Vagina (tissue), 2 donors: Measurements from ENCODE around the gene DNASE1L1. TPM values are rescaled to one million over a fixed set of nuclear protein-coding genes. Genes with fewer than 3 reads are reported as not detected.

Source experiments
- DNase-seq, 2 donors: peaks; one replicate each; pipeline ENCODE4 v3.0.0-alpha.2; 2017; ENCODE audit errors: extremely low spot score in 2 of 2
- H3K27ac ChIP-seq: fragments of 200-600 bp; sonication (generic); one replicate; pipeline ENCODE4 v1.5.1; 2019
- H3K27me3 ChIP-seq: fragments of 200-600 bp; sonication (generic); one replicate; pipeline ENCODE4 v1.5.1; 2019
- H3K36me3 ChIP-seq, 2 donors: fragments of 200-600 bp; sonication (generic); one replicate each; pipeline ENCODE4 v1.5.1; 2017 to 2019
- H3K4me1 ChIP-seq: fragments of 200-600 bp; sonication (generic); one replicate; pipeline ENCODE4 v1.5.1; 2019
- H3K4me3 ChIP-seq, 2 donors: fragments of 200-600 bp; sonication (generic); 1 replicate in 1 of 2; 2 replicates in 1 of 2; pipeline ENCODE4 v1.5.1; 2016 to 2019
- H3K9me3 ChIP-seq: fragments of 200-600 bp; sonication (generic); one replicate; pipeline ENCODE4 v1.5.1; 2019
- POLR2A ChIP-seq, 2 donors: fragments of 450-650 bp; IDR thresholded peaks; one replicate each; pipeline ENCODE4 v1.6.1; 2017; ENCODE audit warnings: antibody characterized with exemption in 2 of 2, mild to moderate bottlenecking in 2 of 2, moderate library complexity in 2 of 2
- POLR2AphosphoS5 ChIP-seq, 2 donors: sonication (generic); formaldehyde crosslinking; IDR thresholded peaks; one replicate each; pipeline ENCODE4 v1.9.0; 2017; ENCODE audit warnings: antibody characterized with exemption in 2 of 2, mild to moderate bottlenecking in 2 of 2, low read depth in 1 of 2; ENCODE audit not compliant: insufficient read depth in 1 of 2
- intact Hi-C: fragments of 100-400 bp; cut with DNase I; formaldehyde crosslinking; loops from one replicate; pipeline ENCODE4 v1.15.1; 2023
- total RNA-seq: library from RNA; depleted of rRNA; stranded (reverse); fragments of >200 nt; gene quantifications from one replicate; pipeline ENCODE4 v1.2.3, GENCODE V29; 2016
- TF ChIP-seq, protein P1 (sequence below), 3 experiments: fragments of 450-650 bp in 2 of 3; fragments of 200-600 bp in 1 of 3; sonication (generic) in 1 of 3; IDR thresholded peaks; one replicate each; pipeline ENCODE4 v1.5.1; 2017 to 2019; ENCODE audit warnings: antibody characterized with exemption in 3 of 3, mild to moderate bottlenecking in 2 of 3, moderate library complexity in 2 of 3

The DNASE1L1 gene
- total RNA-seq, 1 donor from 2014 or later: 52.1 TPM

DNA sequence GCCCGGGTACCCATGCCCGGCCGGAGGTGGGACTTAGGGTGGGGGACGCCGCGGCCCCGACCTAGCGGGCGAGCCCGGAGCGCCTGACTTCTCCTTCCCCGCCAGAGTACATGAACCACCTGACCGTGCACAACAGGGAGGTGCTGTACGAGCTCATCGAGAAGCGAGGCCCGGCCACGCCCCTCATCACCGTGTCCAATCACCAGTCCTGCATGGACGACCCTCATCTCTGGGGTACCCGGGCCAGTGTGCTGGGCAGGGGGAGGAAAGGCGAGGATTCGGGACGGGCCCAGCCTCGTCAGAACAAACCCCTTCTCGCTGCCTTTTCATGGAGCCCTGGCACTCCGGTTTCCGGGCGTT lies 2.9 kb upstream of the DNASE1L1 start:
- H3K4me3 ChIP-seq: peak overlapping the region; percentile 54 to 59
- H3K4me1 ChIP-seq: peaks cover 10% of the 10 kb centered on the region
- H3K27ac ChIP-seq: peak overlapping the region; percentile 85
- peak in 1 of 2 donors; percentile 48 for TF ChIP-seq POLR2A (IDR thresholded peaks at IDR 0.05)
- TF ChIP-seq, protein P1, sequence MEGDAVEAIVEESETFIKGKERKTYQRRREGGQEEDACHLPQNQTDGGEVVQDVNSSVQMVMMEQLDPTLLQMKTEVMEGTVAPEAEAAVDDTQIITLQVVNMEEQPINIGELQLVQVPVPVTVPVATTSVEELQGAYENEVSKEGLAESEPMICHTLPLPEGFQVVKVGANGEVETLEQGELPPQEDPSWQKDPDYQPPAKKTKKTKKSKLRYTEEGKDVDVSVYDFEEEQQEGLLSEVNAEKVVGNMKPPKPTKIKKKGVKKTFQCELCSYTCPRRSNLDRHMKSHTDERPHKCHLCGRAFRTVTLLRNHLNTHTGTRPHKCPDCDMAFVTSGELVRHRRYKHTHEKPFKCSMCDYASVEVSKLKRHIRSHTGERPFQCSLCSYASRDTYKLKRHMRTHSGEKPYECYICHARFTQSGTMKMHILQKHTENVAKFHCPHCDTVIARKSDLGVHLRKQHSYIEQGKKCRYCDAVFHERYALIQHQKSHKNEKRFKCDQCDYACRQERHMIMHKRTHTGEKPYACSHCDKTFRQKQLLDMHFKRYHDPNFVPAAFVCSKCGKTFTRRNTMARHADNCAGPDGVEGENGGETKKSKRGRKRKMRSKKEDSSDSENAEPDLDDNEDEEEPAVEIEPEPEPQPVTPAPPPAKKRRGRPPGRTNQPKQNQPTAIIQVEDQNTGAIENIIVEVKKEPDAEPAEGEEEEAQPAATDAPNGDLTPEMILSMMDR (IDR thresholded peaks at IDR 0.05): no peak
- TF ChIP-seq POLR2AphosphoS5 (IDR thresholded peaks at IDR 0.05; ENCODE audit: insufficient read depth in 1 of 2, low read depth in 1 of 2): peak in 1 of 2 donors; percentile 74
- intact Hi-C loops: loop anchor here (5.0 kb wide), 1 partner anchor 120 kb away; no protein-coding TSS in a partner anchor
- no peaks in the 10 kb centered on the region for H3K36me3 ChIP-seq
- peak in 1 of 2 donors; percentile 90 for DNase-seq
- no peaks in the 10 kb centered on the region for H3K9me3 ChIP-seq
- no peaks in the 10 kb centered on the region for H3K27me3 ChIP-seq

DNA sequence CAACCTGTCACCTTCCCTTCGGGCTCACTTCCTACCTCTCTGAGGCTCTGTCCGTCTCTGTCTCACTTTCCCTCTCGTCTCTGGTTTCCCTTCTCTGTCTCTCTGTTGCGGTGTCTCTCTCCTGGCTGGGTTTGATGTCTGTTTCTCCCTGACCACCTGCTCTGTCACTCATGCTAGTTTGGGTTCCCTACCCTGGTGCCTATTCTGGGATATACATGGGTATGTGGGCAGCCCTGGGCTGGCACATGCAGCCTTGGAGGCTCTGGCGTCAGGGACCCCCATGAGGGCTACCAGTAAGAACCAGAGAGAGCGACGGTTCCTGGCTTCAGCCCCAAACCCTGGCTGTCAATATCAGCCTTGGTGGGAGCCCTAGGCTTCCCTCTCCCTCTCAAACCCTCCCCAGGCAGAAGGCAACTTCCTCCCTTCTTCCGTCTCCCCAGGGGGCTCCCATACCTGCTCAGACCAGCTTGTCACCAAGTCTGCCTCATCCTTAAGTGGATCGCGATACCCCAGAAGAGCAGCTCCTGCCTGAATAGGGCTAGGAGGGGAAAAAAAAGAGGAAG lies 314 bp downstream of the DNASE1L1 start:
- Histone ChIP-seq H3K9me3 (no peaks in the 10 kb centered on the region), H3K27ac (peak overlapping the region; percentile 57), H3K36me3 (no peaks in the 10 kb centered on the region), H3K4me3 (peak overlapping the region; percentile 19 to 33), H3K4me1 (peaks cover 10% of the 10 kb centered on the region), H3K27me3 (no peaks in the 10 kb centered on the region)
- TF ChIP-seq POLR2A (IDR thresholded peaks at IDR 0.05) (no peak), POLR2AphosphoS5 (IDR thresholded peaks at IDR 0.05; ENCODE audit: insufficient read depth in 1 of 2, low read depth in 1 of 2) (no peak)
- TF ChIP-seq, protein P1 (IDR thresholded peaks at IDR 0.05): no peak
- DNase-seq: peak in 1 of 2 donors; percentile 84
- intact Hi-C loops: no loop called here

DNA sequence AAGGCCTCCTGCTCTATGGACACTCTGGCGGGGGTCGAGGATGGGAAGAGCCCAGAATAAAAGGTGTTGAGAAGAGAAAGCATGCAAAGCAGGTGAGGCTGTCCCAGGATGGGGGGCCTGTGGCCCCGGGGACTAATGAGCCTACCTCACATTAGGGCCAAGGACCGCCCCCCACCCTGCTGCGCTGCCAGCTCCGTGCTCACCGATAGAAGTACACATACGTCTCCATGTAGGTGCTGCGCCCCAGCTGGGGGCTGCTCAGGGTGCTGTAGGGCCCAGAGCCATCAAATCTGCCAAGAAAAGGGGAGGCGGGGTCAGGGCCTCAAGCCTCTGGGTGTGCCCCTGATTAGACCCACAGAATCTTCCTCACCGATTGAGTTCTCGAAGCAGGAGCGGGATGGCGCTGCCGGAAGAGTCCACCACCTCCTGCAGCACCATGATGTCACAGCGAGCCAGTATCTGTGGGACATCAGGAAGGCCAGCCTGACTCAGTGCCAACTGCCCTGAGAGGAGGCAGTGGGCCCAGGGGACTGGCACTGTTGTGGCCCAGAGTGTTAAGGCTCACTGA lies 4.3 kb downstream of the DNASE1L1 start:
- H3K4me1 ChIP-seq: peaks cover 14% of the 10 kb centered on the region
- H3K9me3 ChIP-seq: no peaks in the 10 kb centered on the region
- H3K36me3 ChIP-seq: peaks cover 0 to 13% of the 10 kb centered on the region in 2 donors
- no peak overlapping the region for H3K27ac ChIP-seq
- no peak overlapping the region for H3K4me3 ChIP-seq
- no peak for DNase-seq
- no peak for TF ChIP-seq POLR2A (IDR thresholded peaks at IDR 0.05)
- TF ChIP-seq, protein P1 (IDR thresholded peaks at IDR 0.05): no peak
- TF ChIP-seq POLR2AphosphoS5 (IDR thresholded peaks at IDR 0.05; ENCODE audit: insufficient read depth in 1 of 2, low read depth in 1 of 2): no peak
- intact Hi-C loops: no loop called here
- no peaks in the 10 kb centered on the region for H3K27me3 ChIP-seq

DNA sequence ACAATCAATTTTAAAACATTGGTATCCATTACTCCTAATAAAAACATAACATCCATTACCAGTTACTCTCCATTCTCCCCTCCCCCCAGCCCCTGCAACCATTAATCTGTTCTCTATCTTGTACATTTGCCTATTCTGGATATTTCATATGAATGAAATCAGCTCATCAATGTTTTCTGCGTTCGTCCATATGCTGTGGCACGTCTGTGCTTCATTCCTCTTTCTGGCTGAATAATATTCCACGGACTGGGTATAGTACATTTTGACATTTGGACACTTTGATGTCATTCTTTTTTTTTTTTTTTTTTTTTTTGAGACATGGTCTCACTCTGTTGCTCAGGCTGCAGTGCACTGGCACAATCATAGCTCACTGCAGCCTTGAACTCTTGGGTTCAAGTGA lies 5.2 kb downstream of the DNASE1L1 start:
- Histone ChIP-seq H3K4me3 (no peak overlapping the region), H3K9me3 (no peaks in the 10 kb centered on the region), H3K27ac (no peak overlapping the region), H3K27me3 (no peaks in the 10 kb centered on the region), H3K4me1 (peaks cover 21% of the 10 kb centered on the region), H3K36me3 (peaks cover 0 to 20% of the 10 kb centered on the region in 2 donors)
- intact Hi-C loops: no loop called here
- TF ChIP-seq, protein P1 (IDR thresholded peaks at IDR 0.05): no peak
- no peak for DNase-seq

DNA sequence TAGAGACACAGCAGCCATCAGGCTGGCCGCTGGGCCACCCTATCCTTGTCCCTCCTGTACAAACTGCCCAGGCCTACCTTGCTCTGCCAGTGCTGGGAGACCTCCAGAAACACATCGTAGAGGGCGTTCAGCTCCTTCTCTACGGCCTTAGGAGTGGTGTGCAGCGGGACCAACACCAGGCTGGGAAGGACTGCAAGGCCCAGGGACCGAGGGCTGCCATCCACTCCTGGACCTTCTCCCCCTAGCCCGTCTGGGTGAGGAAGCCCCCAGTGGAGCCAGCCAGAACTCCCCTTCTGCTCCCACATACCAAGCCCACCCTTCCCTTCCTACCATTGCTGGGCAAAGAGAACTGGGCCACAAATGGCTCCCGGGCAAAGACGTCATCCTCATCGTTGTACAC lies 5.9 kb downstream of the DNASE1L1 start:
- Histone ChIP-seq H3K27ac (no peak overlapping the region), H3K36me3 (peaks cover 0 to 20% of the 10 kb centered on the region in 2 donors), H3K9me3 (no peaks in the 10 kb centered on the region), H3K4me3 (no peak overlapping the region), H3K27me3 (no peaks in the 10 kb centered on the region), H3K4me1 (peaks cover 21% of the 10 kb centered on the region)
- intact Hi-C loops: no loop called here
- TF ChIP-seq POLR2AphosphoS5 (IDR thresholded peaks at IDR 0.05; ENCODE audit: insufficient read depth in 1 of 2, low read depth in 1 of 2) (no peak), POLR2A (IDR thresholded peaks at IDR 0.05) (no peak)
- TF ChIP-seq, protein P1 (IDR thresholded peaks at IDR 0.05): no peak
- no peak for DNase-seq
